ENCODE results near the gene AZIN2.
A peak's percentile ranks its signal among the peaks of the same experiment; 100 is the strongest.
"Not testable (repeated sequence)": the region's sequence is repeated elsewhere in the genome, so short reads cannot be mapped to it uniquely, and the experiment has no call there.

The AZIN2 gene

GRCh38 chr1:33060579-33061083 lies 20.3 kb upstream of the AZIN2 start:
- no peak for DNase-seq

DNA sequence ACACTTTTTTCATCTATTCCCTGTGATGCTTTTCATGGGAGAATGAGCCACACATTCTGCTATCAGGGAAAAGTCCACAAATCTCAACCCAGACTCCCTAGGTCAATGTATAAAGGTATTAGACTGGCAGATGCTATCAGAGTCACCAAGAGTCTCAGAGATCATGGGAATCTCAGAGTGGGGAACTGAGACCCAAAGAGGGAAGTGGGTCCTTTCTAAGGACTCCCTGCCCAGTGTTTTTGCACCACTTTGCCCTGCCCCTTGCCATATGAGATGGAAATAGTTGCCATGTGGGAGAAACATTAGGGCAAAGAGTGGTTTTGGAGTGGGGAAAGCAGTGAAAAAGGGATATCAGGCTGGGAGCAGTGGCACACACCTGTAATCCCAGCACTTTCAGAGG lies 19.1 kb upstream of the AZIN2 start:
- no peak for DNase-seq

- not testable (repeated sequence) for DNase-seq
Measured at GRCh38 chr1:33064284-33064683, 16.7 kb upstream of the AZIN2 start.

GRCh38 chr1:33065301-33065700 lies 15.7 kb upstream of the AZIN2 start:
- DNase-seq, result no peak

DNA sequence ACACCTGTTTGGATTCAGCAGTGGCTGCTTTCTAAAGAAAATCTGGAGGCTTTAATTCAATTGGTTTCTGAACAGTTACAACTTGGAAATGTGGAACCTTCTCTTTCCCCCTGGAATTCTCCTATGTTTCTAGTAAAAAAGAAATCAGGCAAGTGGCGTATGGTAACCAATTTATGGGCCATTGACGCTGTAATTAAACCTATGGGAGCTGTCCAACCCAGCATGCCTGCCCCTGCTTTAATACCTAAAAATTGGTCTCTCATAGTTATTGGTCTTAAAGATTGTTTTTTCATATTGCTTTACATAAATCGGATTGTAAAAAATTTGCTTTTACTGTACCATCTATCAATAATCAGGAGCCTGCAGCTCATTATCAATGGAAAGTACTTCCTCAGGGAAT lies 14.5 kb upstream of the AZIN2 start:
- not testable (repeated sequence) for DNase-seq

DNA sequence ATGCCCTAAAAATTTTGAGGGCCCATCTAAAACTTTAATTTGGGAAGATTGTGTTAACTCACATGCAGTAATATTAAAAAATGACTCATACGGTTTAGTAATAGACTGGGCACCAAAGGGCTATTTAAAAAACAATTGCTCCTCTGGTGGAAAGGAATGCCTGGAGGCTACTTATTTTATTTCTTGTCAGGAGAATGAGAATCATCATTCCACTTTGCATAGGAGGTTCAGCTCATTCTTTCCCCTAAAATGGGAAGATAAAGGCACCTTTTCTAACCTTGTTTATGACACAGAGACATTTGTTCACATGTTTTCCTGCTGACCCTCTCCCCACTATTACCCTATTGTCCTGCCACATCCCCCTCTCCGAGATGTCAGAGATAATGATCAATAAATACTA lies 12.8 kb upstream of the AZIN2 start:
- DNase-seq, result not testable (repeated sequence)

- DNase-seq, result no peak
Measured at GRCh38 chr1:33070628-33071027, 10.3 kb upstream of the AZIN2 start.

DNA sequence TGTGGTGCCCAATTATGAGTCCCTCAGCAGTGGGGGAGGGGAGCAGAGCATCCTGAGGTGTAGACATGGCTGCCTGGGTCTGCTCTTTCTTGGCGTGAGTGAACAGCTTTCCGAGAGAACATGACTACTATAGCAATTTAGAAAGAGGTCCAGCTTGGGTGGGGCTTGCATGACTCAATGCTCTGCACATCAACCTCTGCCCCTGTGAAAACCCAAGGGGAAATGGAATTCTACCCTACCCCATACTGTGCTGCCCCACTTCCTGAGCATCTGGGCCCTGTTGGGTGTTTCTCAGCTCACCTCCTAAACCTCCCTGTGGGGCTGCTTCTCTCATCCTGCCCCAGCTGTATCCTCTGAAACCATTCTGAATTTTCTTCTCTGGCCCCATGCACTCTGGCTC lies 8.2 kb upstream of the AZIN2 start:
- DNase-seq, result no peak

- DNase-seq, result no peak
Measured at GRCh38 chr1:33074193-33074945, 6.6 kb upstream of the AZIN2 start.

DNA sequence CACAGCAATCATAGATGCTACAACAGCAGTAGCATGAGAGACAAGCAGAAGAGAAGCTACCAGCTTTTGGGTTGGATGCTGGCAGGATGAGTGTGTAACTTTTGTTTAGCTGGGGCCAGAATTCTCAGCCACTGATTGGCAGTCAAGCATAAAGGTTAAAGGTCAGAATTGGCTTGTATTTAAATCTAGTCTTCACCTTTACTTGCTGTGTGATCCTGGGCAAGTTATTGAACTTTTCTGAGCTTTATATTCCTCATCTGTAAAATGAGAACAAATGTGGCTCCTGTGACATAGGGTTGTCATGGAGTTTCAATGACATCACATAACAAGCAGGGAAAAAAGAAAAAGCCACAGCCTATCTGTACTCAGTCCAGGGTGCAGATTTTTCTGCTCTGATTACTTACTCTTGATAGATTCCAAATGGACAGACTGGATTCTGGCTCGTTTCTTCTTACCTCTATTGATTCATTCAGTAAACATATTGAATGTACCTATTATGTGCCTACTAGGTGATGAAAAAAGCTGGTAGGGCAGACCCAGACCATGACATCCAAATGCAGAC lies 2.8 kb upstream of the AZIN2 start:
- DNase-seq, result no peak

DNA sequence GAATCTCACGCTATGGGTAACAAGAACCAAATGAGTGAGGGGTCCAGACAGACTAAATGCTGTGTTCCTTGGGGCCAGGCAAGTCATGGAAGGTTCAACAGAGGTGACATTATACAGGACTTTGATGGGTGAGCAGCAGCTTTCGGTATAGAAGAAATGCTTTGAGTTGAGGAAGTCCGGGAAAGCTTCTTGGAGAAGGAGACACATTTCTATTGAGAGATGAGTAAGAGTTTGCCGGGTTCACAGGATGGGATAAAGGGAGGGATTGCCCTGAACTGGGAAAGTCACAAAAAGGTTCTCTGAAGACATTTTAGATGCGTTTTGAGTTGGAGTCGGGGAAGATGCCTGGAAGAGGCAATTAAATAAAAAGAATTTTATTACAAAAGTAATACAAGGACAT lies 580 bp upstream of the AZIN2 start:
- no peak for DNase-seq

DNA sequence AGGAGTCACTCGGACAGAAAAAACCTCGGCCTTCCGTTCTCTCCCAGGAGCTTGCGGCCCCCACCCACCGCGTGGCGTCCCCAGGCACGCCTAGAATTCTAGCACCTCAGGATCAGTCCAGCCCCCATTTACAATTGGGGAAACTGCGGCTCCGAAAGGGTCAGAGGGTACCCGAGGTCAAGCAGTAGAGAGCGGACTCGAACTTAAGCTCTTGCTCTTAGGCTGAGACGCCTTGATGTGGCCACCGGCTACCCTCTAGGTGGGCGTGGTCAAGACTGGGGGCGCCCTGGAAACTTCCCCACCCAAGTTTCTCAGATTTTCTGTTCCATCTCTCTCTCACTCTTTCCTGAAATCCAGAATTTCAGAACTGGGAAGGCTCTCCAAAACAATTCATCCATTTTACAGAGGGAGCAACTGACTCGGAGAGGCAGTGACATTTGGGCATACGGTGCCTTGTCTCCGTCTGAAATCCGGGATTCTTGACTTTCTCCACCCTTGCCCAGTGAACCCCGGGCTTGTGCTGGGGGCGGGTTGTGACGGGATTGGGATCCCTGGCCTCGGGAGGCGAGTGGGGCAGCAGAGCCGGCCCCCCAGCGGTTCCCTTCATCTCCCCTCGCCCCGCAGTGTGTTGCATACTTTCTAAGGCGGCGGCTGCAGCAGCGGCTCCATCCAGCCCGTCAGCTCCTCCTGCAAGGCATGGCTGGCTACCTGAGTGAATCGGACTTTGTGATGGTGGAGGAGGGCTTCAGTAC lies 777 bp downstream of the AZIN2 start:
- no peak for DNase-seq

- DNase-seq, result no peak
Measured at GRCh38 chr1:33082575-33083108, 1.7 kb downstream of the AZIN2 start.

GRCh38 chr1:33085332-33085731 lies 4.4 kb downstream of the AZIN2 start:
- no peak for DNase-seq

DNA sequence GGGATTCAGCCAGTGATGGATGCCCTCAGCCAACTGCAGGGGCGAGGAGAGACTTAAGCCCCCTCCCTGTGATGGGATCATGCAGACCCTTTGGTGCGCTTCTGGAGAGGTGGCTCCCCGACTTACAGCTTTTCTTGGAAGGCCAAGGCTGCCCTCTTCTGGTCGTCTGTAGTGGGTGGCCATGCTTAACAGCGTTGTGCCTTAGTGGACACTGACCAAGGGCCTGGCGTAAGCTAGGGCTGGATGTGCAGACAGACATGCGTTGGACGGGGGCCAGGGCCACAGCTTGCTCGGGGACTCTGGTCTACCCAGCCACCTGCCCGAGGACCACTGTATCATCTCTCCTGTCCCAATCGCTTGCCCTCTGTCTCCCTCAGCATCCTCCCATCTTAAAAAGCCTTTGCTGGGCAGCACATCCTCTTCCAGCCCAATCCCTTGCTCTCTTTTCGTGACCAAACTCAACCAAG lies 5.5 kb downstream of the AZIN2 start:
- DNase-seq, result peak; percentile 64

DNA sequence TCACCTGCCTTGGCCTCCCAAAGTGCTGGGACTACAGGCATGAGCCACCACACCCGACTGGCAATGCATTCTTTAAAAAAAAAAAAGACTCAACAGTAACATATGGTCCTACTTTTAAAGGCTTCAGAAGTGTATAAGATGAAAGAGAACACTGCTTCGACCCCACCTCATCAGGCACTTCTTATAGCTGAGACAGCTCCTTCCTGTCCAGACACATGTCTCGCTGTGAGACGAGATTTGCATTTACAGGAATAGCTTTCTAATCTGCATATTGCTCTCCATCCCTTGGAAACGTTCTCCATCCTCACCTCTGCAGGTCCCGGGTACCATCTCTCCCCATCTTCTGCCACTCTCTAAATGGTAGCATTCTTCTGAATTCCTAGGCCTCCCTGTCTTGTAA lies 6.7 kb downstream of the AZIN2 start:
- no peak for DNase-seq

- no peak for DNase-seq
Measured at GRCh38 chr1:33088119-33088906, 7.4 kb downstream of the AZIN2 start.

GRCh38 chr1:33089457-33089856 lies 8.5 kb downstream of the AZIN2 start:
- DNase-seq, result no peak

GRCh38 chr1:33092438-33092837 lies 11.5 kb downstream of the AZIN2 start:
- no peak for DNase-seq

GRCh38 chr1:33093004-33093403 lies 12.1 kb downstream of the AZIN2 start:
- DNase-seq, result no peak

- DNase-seq, result no peak
Measured at GRCh38 chr1:33094486-33094885, 13.5 kb downstream of the AZIN2 start.

DNA sequence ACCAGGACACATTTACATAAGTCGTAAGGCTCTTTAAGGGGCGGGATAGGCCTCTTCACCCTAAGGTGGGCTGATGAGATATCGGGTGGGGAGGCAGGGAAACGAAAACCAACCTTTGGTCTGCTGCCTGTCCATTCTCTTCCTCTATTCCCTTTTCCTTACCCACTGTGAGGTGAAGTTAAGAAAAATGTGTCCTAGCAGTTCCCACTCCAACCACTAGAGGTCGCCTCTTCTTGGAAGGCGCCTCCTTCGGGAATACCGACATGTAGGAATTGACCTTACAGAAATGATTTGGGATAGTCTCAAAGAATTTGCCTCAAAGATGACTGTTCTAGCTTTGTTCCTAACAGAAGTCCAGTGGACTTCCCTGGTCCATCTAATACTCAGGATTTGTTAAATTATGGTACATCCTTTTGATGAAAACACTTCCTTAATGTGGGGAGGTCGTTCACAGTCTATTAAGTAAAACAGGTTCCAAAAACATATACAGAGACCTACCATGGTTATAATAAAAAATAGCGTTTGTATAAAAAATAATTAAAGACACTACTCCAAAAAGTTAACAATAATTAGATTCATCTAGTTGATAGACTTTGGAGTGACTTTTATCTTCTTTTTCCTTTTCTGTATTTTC lies 14.1 kb downstream of the AZIN2 start:
- no peak for DNase-seq
